ENCODE measurements around the gene ZNF19.
"Not testable (repeated sequence)": the region's sequence is repeated elsewhere in the genome, so short reads cannot be mapped to it uniquely, and the experiment has no call there.

The ZNF19 gene

GRCh38 chr16:71489122-71489521 lies at the start of gene ZNF19:
Gene ZNF19, minus strand, starts transcription at chr16:71489324. Its CDS starts 7,210 bp downstream, at chr16:71482114.
- DNase-seq, result no peak

GRCh38 chr16:71537643-71538042 lies 48.5 kb upstream of the ZNF19 start:
- DNase-seq, result no peak

- no peak for DNase-seq
These were observed 47.8 kb upstream of the ZNF19 start for GRCh38 chr16:71536752-71537499.

GRCh38 chr16:71532366-71532765 lies 43.2 kb upstream of the ZNF19 start:
- DNase-seq, result no peak

- DNase-seq, result no peak
These were observed 39.7 kb upstream of the ZNF19 start for GRCh38 chr16:71528863-71529262.

- no peak for DNase-seq
These were observed 39.1 kb upstream of the ZNF19 start for GRCh38 chr16:71528257-71528656.

- DNase-seq, result no peak
These were observed 37.0 kb upstream of the ZNF19 start, which contains the start of gene CHST4 for GRCh38 chr16:71526111-71526631. Gene CHST4, plus strand, starts transcription at chr16:71526426. Its CDS starts 10,252 bp downstream, at chr16:71536678.

- DNase-seq, result no peak
These were observed 35.7 kb upstream of the ZNF19 start for GRCh38 chr16:71524566-71525553.

- DNase-seq, result no peak
These were observed 31.4 kb upstream of the ZNF19 start for GRCh38 chr16:71520550-71520949.

- no peak for DNase-seq
These were observed 25.9 kb upstream of the ZNF19 start for GRCh38 chr16:71515026-71515425.

GRCh38 chr16:71514476-71514875 lies 25.4 kb upstream of the ZNF19 start:
- no peak for DNase-seq

GRCh38 chr16:71513302-71513701 lies 24.2 kb upstream of the ZNF19 start:
- DNase-seq, result no peak

- no peak for DNase-seq
These were observed 17.9 kb upstream of the ZNF19 start for GRCh38 chr16:71507061-71507460.

GRCh38 chr16:71504901-71505300 lies 15.8 kb upstream of the ZNF19 start:
- no peak for DNase-seq

- not testable (repeated sequence) for DNase-seq
These were observed 14.9 kb upstream of the ZNF19 start for GRCh38 chr16:71504051-71504450.

GRCh38 chr16:71501547-71501946 lies 12.4 kb upstream of the ZNF19 start:
- no peak for DNase-seq

- DNase-seq, result no peak
These were observed 11.8 kb upstream of the ZNF19 start for GRCh38 chr16:71500964-71501363.

- DNase-seq, result no peak
These were observed 10.7 kb upstream of the ZNF19 start for GRCh38 chr16:71499775-71500364.

- DNase-seq, result no peak
These were observed 8.9 kb upstream of the ZNF19 start for GRCh38 chr16:71498031-71498430.

- no peak for DNase-seq
These were observed 4.1 kb upstream of the ZNF19 start for GRCh38 chr16:71493213-71493612.

- DNase-seq, result no peak
These were observed 3.7 kb upstream of the ZNF19 start for GRCh38 chr16:71492786-71493185.

GRCh38 chr16:71491054-71491453 lies 1.9 kb upstream of the ZNF19 start:
- DNase-seq, result no peak

- DNase-seq, result no peak
These were observed 1.2 kb upstream of the ZNF19 start for GRCh38 chr16:71490361-71490760.

Measured in activated CD8-positive, alpha-beta memory T cell treated with anti-CD3 and anti-CD28 coated beads, Interleukin-2, amount 50 U/mL, for 48 hours (primary cell).